ENCODE measurements around the gene ATP8A2. TPM values are rescaled to one million over a fixed set of nuclear protein-coding genes. Genes with fewer than 3 reads are reported as not detected.

ATP8A2 gene
- total RNA-seq, 2 experiments from 2014 or later: 0.92 to 0.94 TPM

GRCh38 chr13:25345576-25345975 lies 26.2 kb upstream of the ATP8A2 start:
- ATAC-seq: no peak
- no peaks in the 10 kb centered on the region for H3K27me3 Mint-ChIP-seq
- H3K4me3 Mint-ChIP-seq: no peak overlapping the region
- POLR2A ChIA-PET: no interaction called here
- intact Hi-C loops (cut with micrococcal nuclease): no loop called here
- CTCF ChIA-PET: interaction anchor here (1.1 kb wide), 1 partner anchor 69 kb away, joined by 3 read pairs; no protein-coding TSS in a partner anchor
- H3K27ac Mint-ChIP-seq: no peak overlapping the region
- peaks cover 15% of the 10 kb centered on the region for H3K36me3 Mint-ChIP-seq (ENCODE audit: low read depth)
- no peaks in the 10 kb centered on the region for H3K9me3 Mint-ChIP-seq
- no peak for DNase-seq
- TF ChIP-seq, protein P1, sequence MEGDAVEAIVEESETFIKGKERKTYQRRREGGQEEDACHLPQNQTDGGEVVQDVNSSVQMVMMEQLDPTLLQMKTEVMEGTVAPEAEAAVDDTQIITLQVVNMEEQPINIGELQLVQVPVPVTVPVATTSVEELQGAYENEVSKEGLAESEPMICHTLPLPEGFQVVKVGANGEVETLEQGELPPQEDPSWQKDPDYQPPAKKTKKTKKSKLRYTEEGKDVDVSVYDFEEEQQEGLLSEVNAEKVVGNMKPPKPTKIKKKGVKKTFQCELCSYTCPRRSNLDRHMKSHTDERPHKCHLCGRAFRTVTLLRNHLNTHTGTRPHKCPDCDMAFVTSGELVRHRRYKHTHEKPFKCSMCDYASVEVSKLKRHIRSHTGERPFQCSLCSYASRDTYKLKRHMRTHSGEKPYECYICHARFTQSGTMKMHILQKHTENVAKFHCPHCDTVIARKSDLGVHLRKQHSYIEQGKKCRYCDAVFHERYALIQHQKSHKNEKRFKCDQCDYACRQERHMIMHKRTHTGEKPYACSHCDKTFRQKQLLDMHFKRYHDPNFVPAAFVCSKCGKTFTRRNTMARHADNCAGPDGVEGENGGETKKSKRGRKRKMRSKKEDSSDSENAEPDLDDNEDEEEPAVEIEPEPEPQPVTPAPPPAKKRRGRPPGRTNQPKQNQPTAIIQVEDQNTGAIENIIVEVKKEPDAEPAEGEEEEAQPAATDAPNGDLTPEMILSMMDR (IDR thresholded peaks at IDR 0.05): no peak
- no peaks in the 10 kb centered on the region for H3K4me1 Mint-ChIP-seq (ENCODE audit: low read depth)

- H3K27me3 Mint-ChIP-seq: no peaks in the 10 kb centered on the region
- no peak overlapping the region for H3K27ac Mint-ChIP-seq
- H3K36me3 Mint-ChIP-seq (ENCODE audit: low read depth): peaks cover 11% of the 10 kb centered on the region
- no peak overlapping the region for H3K4me3 Mint-ChIP-seq
- intact Hi-C loops (cut with micrococcal nuclease): no loop called here
- TF ChIP-seq, protein P1 (IDR thresholded peaks at IDR 0.05): no peak
- POLR2A ChIA-PET: interaction anchor here (0.6 kb wide), 1 partner anchor 25 kb away, joined by 3 read pairs; no protein-coding TSS in a partner anchor
- ATAC-seq (no peak), DNase-seq (no peak)
- H3K9me3 Mint-ChIP-seq: no peaks in the 10 kb centered on the region
- H3K4me1 Mint-ChIP-seq (ENCODE audit: low read depth): no peaks in the 10 kb centered on the region
- CTCF ChIA-PET: interaction anchor here (0.6 kb wide), 1 partner anchor 766 kb away, joined by 3 read pairs; no protein-coding TSS in a partner anchor
Observed at GRCh38 chr13:25347151-25347550, 24.6 kb upstream of the ATP8A2 start.

DNA sequence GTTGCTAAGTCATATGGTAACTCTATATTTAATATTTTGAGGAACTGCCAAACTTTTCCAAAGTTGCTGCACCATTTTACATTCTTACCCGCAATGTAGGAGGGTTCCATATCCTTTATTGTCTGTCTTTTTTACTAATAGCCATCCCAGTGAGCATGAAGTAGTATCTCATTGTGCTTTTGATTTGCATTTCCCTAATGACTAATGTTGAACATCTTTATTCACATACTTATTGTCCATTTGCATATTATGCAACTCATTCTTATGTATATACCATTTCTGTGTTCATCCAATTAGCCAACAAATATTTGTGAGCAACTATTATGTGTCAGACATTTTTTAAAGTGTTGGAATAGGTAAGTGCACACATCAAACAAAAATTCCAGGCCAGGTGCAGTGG lies 20.4 kb upstream of the ATP8A2 start:
- intact Hi-C loops (cut with micrococcal nuclease): no loop called here
- CTCF ChIA-PET: no interaction called here
- Mint-ChIP-seq H3K4me1 (ENCODE audit: low read depth) (no peaks in the 10 kb centered on the region), H3K9me3 (no peaks in the 10 kb centered on the region), H3K27me3 (peaks cover 13% of the 10 kb centered on the region), H3K4me3 (no peak overlapping the region), H3K27ac (no peak overlapping the region), H3K36me3 (ENCODE audit: low read depth) (no peaks in the 10 kb centered on the region)
- TF ChIP-seq, protein P1 (IDR thresholded peaks at IDR 0.05): no peak
- POLR2A ChIA-PET: no interaction called here
- no peak for ATAC-seq
- DNase-seq: no peak

DNA sequence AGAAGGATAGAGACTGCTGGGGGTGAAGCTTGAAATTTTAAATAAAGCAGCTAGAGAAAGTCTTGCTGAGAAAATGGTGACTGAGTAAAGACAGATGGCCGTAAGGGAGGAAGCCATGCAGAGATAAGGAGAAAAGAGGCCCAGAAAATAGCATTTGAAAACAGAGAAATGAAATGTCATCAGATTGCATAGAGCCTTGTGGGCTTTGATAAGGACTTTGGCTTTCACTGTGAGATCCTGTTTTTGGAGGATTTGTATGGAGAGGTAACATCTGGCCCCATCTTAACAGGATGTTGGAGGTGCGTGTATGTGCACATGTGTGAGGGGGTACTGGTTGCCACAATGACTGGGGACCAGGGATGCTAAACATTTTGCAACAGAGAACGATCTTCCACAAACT lies 19.5 kb upstream of the ATP8A2 start:
- CTCF ChIA-PET: no interaction called here
- no peaks in the 10 kb centered on the region for H3K4me1 Mint-ChIP-seq (ENCODE audit: low read depth)
- peaks cover 15% of the 10 kb centered on the region for H3K27me3 Mint-ChIP-seq

GRCh38 chr13:25352806-25353205 lies 19.0 kb upstream of the ATP8A2 start:
- TF ChIP-seq, protein P1 (IDR thresholded peaks at IDR 0.05): no peak
- CTCF ChIA-PET: no interaction called here
- Mint-ChIP-seq H3K9me3 (no peaks in the 10 kb centered on the region), H3K27ac (no peak overlapping the region), H3K4me3 (no peak overlapping the region), H3K36me3 (ENCODE audit: low read depth) (no peaks in the 10 kb centered on the region), H3K27me3 (peaks cover 15% of the 10 kb centered on the region), H3K4me1 (ENCODE audit: low read depth) (no peaks in the 10 kb centered on the region)
- no peak for DNase-seq
- POLR2A ChIA-PET: no interaction called here
- intact Hi-C loops (cut with micrococcal nuclease): no loop called here
- no peak for ATAC-seq

More for the DNA sequence above, 19.5 kb upstream of the ATP8A2 start:
- Mint-ChIP-seq H3K36me3 (ENCODE audit: low read depth) (no peaks in the 10 kb centered on the region), H3K4me3 (no peak overlapping the region), H3K27ac (no peak overlapping the region), H3K9me3 (no peaks in the 10 kb centered on the region)
- no peak for DNase-seq
- intact Hi-C loops (cut with micrococcal nuclease): no loop called here
- POLR2A ChIA-PET: no interaction called here
- TF ChIP-seq, protein P1 (IDR thresholded peaks at IDR 0.05): no peak
- no peak for ATAC-seq
